ENCODE results near the gene WNT3.

WNT3 gene

DNA sequence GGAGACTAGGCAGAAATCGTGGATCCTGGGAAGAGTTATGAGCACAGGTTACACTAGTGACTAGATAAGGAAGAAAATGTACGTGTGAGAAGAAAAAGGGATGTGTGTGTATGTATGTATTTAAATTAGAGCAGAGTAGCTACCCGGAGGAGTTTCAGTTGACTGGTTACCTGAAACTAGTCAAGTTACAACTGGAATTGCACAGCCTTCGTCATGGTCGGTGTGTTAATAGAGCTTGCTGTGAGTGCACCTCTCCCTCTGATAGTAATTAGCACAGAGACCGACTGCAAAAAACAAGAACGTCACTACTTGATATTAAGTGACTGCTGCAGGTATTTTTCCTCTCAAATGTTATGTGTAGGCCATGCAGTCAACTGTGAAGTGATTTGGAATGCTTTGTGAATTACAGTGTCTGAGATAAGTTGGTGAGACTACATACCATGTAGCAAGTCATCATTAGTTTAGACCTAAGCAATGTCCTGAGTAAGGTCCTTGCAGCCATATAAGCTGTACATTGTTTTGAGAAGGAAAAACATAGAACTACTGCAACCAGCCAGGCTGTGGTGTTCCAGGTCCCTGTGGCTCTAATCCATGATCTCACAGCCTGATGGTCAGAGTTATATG lies 95.7 kb downstream of the WNT3 start:
- DNase-seq, result no peak

- no peak for DNase-seq
Observed at GRCh38 chr17:46720408-46720807, 98.1 kb downstream of the WNT3 start.

DNA sequence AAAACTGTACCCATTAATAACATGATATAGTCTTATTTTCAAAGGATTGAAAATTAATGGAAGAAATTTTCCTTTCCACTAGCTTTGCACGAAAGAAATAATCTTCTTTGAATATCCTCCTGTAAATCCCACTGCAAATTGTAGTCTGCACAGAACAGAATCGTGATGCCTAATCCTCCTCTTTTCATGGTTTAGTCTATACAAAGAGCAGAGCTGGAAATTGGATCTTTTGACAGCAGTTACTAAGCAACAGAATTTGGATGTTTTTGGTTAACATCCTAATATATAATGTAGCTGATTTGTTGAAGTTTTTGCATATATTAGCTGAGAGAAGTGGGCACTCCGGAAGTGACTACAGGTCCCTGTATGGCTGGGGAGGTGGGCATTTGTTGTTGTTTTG lies 98.6 kb downstream of the WNT3 start:
- DNase-seq, result no peak

- DNase-seq, result no peak
Observed at GRCh38 chr17:46717999-46718398, 100.5 kb downstream of the WNT3 start.

All from activated naive CD4-positive, alpha-beta T cell treated with anti-CD3 and anti-CD28 coated beads, Interleukin-2, amount 50 U/mL, for 16 hours (primary cell).